GM18951 (cell line): Measurements from ENCODE around the gene CADPS.

Experiments
- POLR2A ChIP-seq: IDR thresholded peaks from 4 replicates; pipeline ENCODE4 v1.6.1; 2011; ENCODE audit warnings: mild to moderate bottlenecking; ENCODE audit not compliant: insufficient read length, insufficient read depth; ENCODE audit errors: extremely low read depth
- in situ Hi-C: fragments of 300-500 bp; cut with MboI; formaldehyde crosslinking; loops from one replicate; pipeline ENCODE4 v1.12.0; 2022; ENCODE audit warnings: low sequenced_read_pairs, mixed read lengths, inconsistent platforms; ENCODE audit not compliant: unreplicated experiment

CADPS gene

GRCh38 chr3:62453448-62453847 is 421.8 kb downstream of the CADPS start:
- TF ChIP-seq POLR2A = no peak
- in situ Hi-C loops = no loop called here

DNA sequence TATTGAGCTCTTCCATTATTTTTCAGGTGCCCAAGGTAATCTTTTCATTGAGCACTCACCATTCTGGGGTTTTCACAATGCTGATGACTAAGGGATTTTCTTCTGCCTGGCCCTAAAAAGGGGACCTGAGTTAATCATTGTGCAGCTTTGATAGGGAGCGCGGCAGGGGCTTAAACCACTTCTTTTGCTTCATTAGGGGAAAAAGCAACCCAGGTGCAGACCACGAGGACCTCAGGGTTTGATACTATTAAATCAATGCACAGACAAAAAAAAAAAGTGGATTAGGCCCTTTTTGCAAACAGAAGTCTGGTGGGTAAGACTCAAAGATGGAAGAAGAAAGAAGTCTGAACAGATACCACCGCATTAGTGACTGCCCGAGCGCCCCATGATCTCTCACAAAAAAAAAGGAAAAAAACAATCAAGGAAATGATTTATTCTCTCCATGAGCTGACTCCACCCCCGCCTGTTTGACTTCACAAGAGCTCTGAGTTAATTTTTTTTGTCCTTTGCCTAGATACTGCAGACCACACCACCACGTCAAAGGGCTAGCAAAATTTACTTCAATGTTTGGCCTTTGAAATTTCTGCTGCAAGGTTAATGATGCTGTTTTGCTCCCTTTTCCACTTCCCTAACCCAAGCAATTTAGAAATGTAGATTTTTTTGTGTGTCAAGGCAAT is 423.9 kb downstream of the CADPS start:
- in situ Hi-C loops = no loop called here
- TF ChIP-seq POLR2A = no peak

DNA sequence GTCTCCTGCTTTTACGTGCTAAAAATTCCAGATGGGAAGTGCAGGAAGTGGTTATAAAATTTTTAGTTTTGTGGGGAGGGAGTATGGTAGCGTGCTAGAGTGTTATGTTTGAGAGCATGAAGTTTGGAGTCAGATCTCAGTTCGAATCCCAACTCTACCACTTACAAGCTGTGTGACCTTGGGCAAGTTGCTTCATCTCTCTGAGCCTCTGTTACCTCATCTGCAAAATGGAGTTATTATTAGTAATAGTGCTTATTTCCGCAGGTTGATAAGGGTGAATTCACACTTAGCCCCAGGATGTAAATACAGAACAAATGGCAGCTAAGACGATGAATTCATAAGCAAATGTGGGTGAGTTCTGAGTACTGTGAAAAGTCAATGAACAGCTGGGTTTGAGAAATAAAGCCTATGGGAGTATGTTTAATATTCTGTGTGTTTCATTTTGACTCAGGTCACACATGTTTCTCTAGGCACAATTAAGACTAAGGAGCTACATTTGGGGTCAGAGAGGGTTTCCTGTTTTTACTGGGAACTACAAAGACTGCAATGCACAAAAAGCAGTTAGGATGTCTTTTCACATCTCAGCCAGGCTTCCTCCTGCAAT is 428.8 kb downstream of the CADPS start:
- in situ Hi-C loops = no loop called here
- no peak for TF ChIP-seq POLR2A

GRCh38 chr3:62445275-62445674 is 429.9 kb downstream of the CADPS start:
- in situ Hi-C loops = no loop called here
- TF ChIP-seq POLR2A = no peak

- in situ Hi-C loops = no loop called here
Measured at GRCh38 chr3:62439978-62440377, 435.2 kb downstream of the CADPS start.

DNA sequence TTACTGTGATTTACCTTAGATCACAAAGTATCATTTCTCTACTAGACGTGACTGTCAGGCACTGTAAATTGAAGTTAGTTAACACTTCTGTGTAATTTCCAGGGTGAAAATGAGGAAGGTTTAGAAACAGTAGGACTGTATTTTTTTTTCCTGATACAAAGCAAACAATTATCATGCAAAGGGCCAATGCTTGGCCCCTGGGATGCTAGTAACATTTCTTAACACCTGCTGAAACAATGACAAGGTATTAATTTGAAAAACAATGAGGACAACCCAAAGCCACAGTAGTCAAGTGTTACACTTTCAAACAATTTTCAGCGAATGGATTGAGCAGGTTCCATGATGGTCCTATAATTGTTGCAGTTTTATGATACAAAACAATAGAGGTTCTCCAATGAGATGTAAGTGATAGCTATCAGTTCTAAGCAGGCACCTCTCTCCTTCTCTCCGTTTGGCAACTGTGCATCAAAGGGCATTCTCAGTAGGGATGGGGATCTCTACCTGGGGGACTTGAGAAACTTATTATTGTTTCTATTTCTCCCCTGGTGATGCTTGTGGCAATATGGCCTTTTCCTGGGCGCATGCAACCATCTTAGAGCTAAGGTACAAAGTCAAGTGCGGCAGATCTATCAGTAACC is 435.9 kb downstream of the CADPS start:
- no peak for TF ChIP-seq POLR2A
- in situ Hi-C loops = no loop called here

More at GRCh38 chr3:62439978-62440377, 435.2 kb downstream of the CADPS start:
- no peak for TF ChIP-seq POLR2A

DNA sequence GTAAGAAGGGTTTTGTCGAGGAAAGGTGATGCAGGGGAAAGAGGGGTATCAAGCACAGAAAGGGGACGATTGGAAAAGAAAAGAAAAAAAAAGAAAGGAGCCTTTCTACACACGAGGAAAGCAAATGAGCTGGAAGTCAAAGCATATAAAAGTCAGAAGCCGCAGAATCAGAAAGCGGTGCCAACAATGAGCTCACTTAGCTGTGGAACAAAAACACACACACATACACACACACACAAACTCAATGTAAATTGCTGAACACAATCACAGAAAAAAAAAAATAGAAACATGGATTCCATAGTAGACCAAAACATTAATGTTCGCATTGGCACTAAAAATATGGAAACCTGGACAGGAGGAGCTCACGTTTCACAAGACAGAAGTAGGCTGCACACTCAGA is 438.4 kb downstream of the CADPS start:
- TF ChIP-seq POLR2A = no peak
- in situ Hi-C loops = no loop called here

DNA sequence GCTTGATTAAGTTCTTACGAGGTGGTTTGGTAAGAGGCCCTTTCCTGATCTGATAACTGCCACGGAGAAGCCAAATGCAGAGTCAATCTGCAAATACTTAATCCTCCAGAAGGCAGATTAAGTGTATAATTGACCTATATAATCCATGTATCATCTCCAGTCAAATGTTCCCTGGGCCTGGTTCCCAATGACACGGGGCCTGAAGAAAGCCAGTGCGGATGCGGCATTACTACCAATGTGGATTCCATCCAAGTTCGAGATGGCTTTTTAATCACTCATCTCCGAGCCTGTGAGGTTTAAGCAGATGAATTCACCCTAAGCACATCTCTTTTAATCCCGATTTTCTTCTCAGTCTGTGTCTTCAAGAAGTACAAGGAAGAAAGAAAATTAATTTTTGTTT is 441.8 kb downstream of the CADPS start:
- TF ChIP-seq POLR2A = no peak
- in situ Hi-C loops = no loop called here

DNA sequence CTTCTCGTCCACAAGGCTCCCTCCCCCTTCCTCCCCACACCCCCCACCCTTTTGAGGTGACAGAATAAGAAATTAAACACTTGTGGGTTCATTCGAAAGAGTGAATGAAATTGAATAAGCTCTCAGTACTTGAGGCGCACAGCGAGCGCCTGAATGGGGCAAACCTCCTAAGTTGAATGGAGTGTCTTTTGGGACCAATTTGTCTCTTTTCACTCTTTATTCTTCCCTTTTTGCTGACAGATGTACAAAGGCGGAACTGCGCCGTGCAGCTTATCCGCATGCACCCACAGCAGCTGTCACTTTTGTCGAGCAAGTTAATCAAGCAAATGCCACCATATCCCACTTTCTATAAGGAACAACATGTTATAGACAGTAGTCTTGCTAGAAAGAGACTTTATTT is 454.0 kb downstream of the CADPS start:
- in situ Hi-C loops = no loop called here
- TF ChIP-seq POLR2A = no peak

DNA sequence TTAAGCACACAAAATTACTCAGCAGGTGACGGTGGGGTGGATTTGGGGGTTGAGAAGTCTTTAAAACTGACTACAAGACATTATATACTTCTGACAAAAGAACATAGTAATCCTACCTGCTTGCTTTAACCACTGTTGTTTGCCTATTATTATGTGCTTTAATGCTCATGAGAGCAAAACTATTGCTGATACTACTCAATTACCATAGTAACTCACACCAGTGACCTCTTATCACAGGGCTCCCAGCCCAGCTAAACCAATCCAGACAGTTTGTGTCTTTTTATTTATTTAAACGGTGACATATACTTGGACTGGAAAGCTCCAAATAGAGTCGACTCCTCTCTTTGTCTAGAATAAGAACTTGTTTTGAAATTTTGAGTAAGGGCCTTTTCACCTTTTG is 459.1 kb downstream of the CADPS start:
- in situ Hi-C loops = no loop called here
- TF ChIP-seq POLR2A = no peak

GRCh38 chr3:62415312-62415801 is 459.9 kb downstream of the CADPS start:
- TF ChIP-seq POLR2A = no peak
- in situ Hi-C loops = no loop called here

DNA sequence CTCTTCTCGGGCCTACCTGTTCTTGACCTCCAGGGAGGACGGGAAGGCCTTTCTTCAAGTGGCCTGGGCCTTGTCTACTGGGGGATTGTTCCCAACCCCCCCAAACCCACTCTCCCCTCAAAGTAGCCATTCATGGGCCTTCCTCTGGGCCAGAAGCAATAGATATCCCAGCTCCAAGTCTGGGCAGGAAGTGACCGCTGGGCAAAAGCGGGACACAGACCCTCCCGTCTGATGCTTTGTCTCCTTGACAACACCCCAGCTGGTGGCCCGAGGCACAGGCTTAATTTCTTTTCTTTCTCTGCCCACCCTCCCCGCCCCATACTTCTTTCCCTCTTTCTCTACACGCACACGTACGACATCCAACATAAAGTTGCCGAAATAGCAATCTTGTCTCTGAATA is 460.4 kb downstream of the CADPS start:
- TF ChIP-seq POLR2A = no peak
- in situ Hi-C loops = no loop called here

DNA sequence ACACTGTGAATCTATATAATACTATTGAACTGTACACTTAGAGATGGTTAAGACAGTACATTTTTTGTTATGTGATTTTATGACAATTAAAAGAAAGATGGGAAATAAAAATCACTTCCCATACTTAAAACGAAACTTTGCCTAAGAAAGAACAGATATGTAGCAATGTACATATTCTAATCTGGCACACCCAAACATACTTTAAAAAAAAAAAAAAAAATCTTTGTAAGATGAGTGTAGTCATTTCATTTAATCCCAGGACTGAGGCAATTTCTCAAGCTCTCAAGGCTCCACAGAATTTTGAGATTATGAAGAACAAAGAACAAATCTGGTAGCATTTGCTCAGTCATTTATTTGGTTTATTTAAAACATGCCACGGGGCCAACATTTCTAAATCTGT is 461.5 kb downstream of the CADPS start:
- in situ Hi-C loops = no loop called here
- TF ChIP-seq POLR2A = no peak

DNA sequence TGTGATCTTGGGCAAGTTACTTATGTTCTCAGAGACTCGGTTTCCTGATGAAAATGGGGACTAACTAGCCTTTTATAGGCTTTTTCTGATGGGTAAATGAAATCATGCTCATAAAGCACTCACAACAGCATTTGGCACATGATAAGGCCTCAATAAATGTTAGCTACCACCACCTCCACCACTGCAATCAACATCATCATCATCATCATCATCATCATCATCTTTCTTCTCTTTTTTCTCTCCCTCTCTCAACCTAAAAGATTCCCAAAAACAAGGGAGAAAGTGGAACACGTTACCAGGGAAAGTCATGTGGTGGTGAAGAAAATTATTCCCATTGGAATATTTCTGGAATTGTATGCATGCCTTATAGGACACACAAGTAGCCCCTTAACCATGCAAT is 468.3 kb downstream of the CADPS start:
- TF ChIP-seq POLR2A = no peak
- in situ Hi-C loops = no loop called here

GRCh38 chr3:62405566-62405965 is 469.6 kb downstream of the CADPS start:
- in situ Hi-C loops = no loop called here
- TF ChIP-seq POLR2A = no peak
